Glutamatergic neuron (in vitro differentiated cells): ENCODE data around the gene ZC3H15. TPM values are rescaled to one million over a fixed set of nuclear protein-coding genes. Genes with fewer than 3 reads are reported as not detected.
"Not testable (repeated sequence)": the region's sequence is repeated elsewhere in the genome, so short reads cannot be mapped to it uniquely, and the experiment has no call there.

Experiments
- DNase-seq: peaks from one replicate; pipeline ENCODE4 v3.0.0; 2022
- H3K27ac Mint-ChIP-seq: one replicate; pipeline ENCODE4 v1.8.0; 2020; ENCODE audit warnings: mild to moderate bottlenecking, mixed read lengths, inconsistent platforms; ENCODE audit not compliant: unreplicated experiment
- H3K27me3 Mint-ChIP-seq: one replicate; pipeline ENCODE4 v1.8.0; 2020; ENCODE audit warnings: mild to moderate bottlenecking, moderate library complexity, mixed read lengths, inconsistent platforms; ENCODE audit not compliant: unreplicated experiment
- H3K36me3 Mint-ChIP-seq: one replicate; pipeline ENCODE4 v1.8.0; 2020; ENCODE audit warnings: mild to moderate bottlenecking, mixed read lengths, inconsistent platforms; ENCODE audit not compliant: unreplicated experiment
- H3K4me1 Mint-ChIP-seq: one replicate; pipeline ENCODE4 v1.8.0; 2020; ENCODE audit warnings: mild to moderate bottlenecking, low read depth, mixed read lengths, inconsistent platforms; ENCODE audit not compliant: unreplicated experiment
- H3K4me3 Mint-ChIP-seq: one replicate; pipeline ENCODE4 v1.8.0; 2020; ENCODE audit warnings: mild to moderate bottlenecking, mixed read lengths, inconsistent platforms; ENCODE audit not compliant: unreplicated experiment
- H3K9me3 Mint-ChIP-seq: one replicate; pipeline ENCODE4 v1.8.0; 2020; ENCODE audit warnings: mild to moderate bottlenecking, moderate library complexity, mixed read lengths, inconsistent platforms; ENCODE audit not compliant: unreplicated experiment
- total RNA-seq: library from RNA; stranded (reverse); fragmentation: NEBNext Ultra II Directional; extraction: Animal tissue kit (Norgen Biotek cat#: 25700); gene quantifications from one replicate; pipeline ENCODE4 v1.2.1, GENCODE V29; 2021; ENCODE audit not compliant: unreplicated experiment
- TF ChIP-seq, protein P1 (sequence below): fragments of 200-600 bp; sonication (generic); IDR thresholded peaks from one replicate; pipeline ENCODE4 v1.5.0; 2021; ENCODE audit not compliant: partially characterized antibody, unreplicated experiment

Gene ZC3H15
- total RNA-seq, 1 donor from 2014 or later = 79.7 TPM

DNA sequence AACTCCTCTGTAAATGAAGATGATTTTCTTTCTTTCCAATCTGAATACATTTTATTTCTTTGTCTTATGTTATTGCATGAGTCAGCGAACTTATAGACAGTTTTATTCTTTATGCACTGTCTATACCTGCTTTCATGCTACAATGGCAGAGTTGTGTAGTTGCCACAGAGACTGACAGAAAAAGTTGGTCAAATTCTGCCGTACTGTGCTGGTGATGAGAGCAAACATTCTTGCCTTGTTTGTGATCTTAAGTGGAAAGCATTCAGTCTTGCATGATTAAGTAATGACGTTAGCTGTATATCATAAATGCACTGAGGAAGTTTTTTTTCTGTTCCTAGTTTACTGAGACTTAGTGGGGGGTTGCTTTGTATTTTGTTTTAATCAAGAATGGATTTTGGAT is 32.9 kb downstream of the ZC3H15 start:
- no peak for DNase-seq
- H3K9me3 Mint-ChIP-seq = peaks cover 4% of the 10 kb centered on the region
- H3K4me1 Mint-ChIP-seq = peaks cover 28% of the 10 kb centered on the region
- peak overlapping the region; percentile 81 for H3K4me3 Mint-ChIP-seq
- H3K27ac Mint-ChIP-seq = peak overlapping the region; percentile 95
- H3K27me3 Mint-ChIP-seq = peaks cover 3% of the 10 kb centered on the region
- H3K36me3 Mint-ChIP-seq = no peaks in the 10 kb centered on the region
- TF ChIP-seq, protein P1, sequence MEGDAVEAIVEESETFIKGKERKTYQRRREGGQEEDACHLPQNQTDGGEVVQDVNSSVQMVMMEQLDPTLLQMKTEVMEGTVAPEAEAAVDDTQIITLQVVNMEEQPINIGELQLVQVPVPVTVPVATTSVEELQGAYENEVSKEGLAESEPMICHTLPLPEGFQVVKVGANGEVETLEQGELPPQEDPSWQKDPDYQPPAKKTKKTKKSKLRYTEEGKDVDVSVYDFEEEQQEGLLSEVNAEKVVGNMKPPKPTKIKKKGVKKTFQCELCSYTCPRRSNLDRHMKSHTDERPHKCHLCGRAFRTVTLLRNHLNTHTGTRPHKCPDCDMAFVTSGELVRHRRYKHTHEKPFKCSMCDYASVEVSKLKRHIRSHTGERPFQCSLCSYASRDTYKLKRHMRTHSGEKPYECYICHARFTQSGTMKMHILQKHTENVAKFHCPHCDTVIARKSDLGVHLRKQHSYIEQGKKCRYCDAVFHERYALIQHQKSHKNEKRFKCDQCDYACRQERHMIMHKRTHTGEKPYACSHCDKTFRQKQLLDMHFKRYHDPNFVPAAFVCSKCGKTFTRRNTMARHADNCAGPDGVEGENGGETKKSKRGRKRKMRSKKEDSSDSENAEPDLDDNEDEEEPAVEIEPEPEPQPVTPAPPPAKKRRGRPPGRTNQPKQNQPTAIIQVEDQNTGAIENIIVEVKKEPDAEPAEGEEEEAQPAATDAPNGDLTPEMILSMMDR = no peak

GRCh38 chr2:186521570-186522153 is 35.6 kb downstream of the ZC3H15 start:
- not testable (repeated sequence) for H3K27me3 Mint-ChIP-seq, H3K36me3 Mint-ChIP-seq, H3K9me3 Mint-ChIP-seq, DNase-seq
- Mint-ChIP-seq H3K4me1 (peaks cover 30% of the 10 kb centered on the region), H3K4me3 (peak overlapping the region; percentile 77), H3K27ac (peak overlapping the region; percentile 92)

GRCh38 chr2:186522450-186522849 is 36.4 kb downstream of the ZC3H15 start:
- DNase-seq = no peak
- Mint-ChIP-seq H3K4me3 (peak overlapping the region; percentile 2), H3K9me3 (peaks cover 7% of the 10 kb centered on the region), H3K36me3 (peaks cover 8% of the 10 kb centered on the region), H3K27ac (no peak overlapping the region), H3K4me1 (peaks cover 30% of the 10 kb centered on the region), H3K27me3 (peaks cover 7% of the 10 kb centered on the region)
- TF ChIP-seq, protein P1 = no peak

DNA sequence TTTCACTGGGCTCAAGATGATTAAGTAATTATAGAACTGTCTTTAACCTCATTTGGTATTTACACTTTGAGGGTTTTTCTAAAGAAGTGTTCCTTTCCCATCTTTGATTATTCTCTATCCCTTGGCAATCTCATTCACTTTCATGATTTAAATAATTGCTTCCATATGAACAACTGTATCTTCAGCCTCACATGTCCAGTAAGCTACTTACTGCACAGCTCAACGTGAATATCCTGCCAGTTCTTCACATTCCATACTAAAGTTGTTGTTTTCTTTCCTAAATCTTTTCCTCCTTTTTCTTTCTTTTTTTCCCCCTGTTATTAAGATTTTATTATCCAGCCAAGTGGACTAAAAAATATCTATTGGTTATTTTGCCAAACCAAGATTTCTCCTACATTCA is 37.7 kb downstream of the ZC3H15 start:
- H3K4me3 Mint-ChIP-seq = no peak overlapping the region
- peaks cover 8% of the 10 kb centered on the region for H3K36me3 Mint-ChIP-seq
- H3K27ac Mint-ChIP-seq = no peak overlapping the region
- no peak for DNase-seq
- peaks cover 4% of the 10 kb centered on the region for H3K9me3 Mint-ChIP-seq
- TF ChIP-seq, protein P1 = no peak
- H3K4me1 Mint-ChIP-seq = peaks cover 23% of the 10 kb centered on the region
- peaks cover 5% of the 10 kb centered on the region for H3K27me3 Mint-ChIP-seq

- peaks cover 4% of the 10 kb centered on the region for H3K9me3 Mint-ChIP-seq
- peaks cover 5% of the 10 kb centered on the region for H3K27me3 Mint-ChIP-seq
- no peak overlapping the region for H3K27ac Mint-ChIP-seq
- peaks cover 8% of the 10 kb centered on the region for H3K36me3 Mint-ChIP-seq
- DNase-seq = no peak
- H3K4me3 Mint-ChIP-seq = no peak overlapping the region
- peaks cover 12% of the 10 kb centered on the region for H3K4me1 Mint-ChIP-seq
- TF ChIP-seq, protein P1 = no peak
Measured at GRCh38 chr2:186526281-186526680, 40.2 kb downstream of the ZC3H15 start.
